ENCODE measurements around the gene MICAL2.

- TF ChIP-seq CTCF (IDR thresholded peaks at IDR 0.05): no peak
- no peak for TF ChIP-seq POLR2A (IDR thresholded peaks at IDR 0.05)
Observed at GRCh38 chr11:12176410-12176809, 66.0 kb downstream of the MICAL2 start.
